HG02759 (cell line): ENCODE data around the gene TTBK1.

Source experiments
- ATAC-seq: cut with Tn5 transposase; IDR thresholded peaks from one replicate; pipeline ENCODE4 v1.9.1; 2021; ENCODE audit warnings: mild to moderate bottlenecking, moderate library complexity; ENCODE audit not compliant: unreplicated experiment

TTBK1 gene

DNA sequence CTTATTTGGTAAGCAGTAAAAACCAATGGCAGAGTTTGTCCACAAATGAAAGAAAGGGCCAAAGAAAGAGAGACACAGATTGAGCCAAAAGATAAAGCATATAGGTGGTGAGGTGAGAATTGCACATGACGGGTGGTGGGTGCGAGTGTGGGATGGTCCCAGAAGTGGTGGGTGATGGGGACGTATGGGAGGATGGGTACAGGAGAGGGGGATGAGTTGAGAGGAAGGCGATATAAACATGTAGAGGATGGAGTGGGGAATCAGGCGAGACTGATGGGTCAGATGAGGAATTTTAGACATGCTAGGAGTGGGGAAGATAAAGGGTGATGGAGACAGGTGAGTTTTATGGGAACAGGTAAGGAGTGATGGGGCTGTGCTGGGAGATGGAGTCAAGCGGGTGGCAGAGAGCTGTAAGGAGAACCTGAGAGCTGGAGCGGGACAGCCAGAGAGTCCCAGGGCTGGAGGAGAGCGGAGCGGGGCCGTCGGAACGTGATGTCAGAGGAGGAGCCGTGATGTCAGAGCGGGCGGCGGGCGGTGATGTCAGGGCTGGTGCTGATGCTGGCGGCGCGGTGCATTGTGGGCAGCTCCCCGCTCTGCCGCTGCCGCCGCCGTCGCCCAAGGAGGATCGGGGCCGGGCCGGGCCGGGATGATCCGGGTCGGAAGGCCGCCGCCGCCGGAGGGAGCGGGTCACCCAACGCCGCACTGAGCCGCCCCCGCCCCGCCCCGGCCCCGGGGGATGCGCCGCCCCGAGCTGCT, at the start of gene TTBK1:
Gene TTBK1 (plus strand): TSS at position 574 of the 756 bp plus-strand sequence. CDS start 3,180 bp downstream, outside the sequence.
- no peak for ATAC-seq

DNA sequence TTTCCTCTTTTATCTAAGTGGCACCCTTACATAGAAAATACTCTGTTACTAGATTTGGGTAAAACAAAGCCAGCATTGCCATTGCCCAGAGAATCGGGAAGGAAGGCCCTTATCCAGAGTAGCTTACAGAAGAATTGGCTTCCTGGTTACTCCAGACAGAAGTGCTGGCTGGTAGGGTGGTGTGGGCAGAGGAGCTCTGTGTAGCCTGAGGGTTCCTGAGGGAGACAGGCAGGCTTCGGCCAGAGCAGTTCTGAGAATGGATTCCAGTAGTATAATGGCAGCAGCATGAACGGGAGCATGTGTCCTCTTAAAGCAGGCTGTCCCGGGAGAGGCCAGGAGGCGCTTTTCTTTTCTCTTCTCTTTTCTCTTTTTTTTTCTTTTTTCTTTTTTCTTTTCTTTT, 49.4 kb upstream of the TTBK1 start:
- ATAC-seq = no peak

DNA sequence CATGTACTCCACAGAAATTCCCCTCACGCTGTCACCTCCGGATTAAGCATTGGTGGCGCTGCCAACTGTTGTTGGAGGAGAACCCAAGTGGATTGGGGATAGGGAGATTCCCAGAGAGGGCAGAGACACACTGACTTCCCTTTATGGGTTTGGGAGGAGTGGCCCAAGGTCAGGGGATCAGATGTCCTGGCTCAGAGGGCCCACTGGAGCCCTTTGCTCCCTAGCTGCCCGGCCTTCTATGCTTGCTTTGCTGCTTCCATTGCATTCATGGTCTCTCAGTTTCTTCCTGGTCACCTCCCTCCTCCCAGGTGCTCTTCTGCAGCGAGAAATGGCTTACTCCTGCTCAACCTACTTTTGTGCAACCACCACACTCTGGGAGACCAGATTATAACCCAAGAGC, 46.9 kb upstream of the TTBK1 start:
- no peak for ATAC-seq

DNA sequence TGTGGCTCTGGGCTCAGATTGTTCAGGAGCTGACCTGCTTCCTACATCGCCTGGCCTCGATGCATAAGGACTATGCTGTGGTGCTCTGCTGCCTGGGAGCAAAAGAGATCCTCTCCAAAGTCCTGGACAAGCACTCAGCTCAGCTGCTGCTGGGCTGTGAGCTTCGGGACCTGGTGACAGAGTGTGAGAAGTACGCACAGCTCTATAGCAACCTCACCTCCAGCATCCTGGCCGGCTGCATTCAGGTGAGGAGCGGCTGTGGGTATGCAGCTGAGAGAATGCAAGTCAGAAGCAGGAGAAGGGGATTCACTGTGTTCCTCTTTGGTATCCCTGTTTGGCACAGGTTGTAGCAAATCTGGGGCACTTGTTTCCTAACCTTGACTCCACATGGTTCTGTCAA, 43.4 kb upstream of the TTBK1 start:
- no peak for ATAC-seq

DNA sequence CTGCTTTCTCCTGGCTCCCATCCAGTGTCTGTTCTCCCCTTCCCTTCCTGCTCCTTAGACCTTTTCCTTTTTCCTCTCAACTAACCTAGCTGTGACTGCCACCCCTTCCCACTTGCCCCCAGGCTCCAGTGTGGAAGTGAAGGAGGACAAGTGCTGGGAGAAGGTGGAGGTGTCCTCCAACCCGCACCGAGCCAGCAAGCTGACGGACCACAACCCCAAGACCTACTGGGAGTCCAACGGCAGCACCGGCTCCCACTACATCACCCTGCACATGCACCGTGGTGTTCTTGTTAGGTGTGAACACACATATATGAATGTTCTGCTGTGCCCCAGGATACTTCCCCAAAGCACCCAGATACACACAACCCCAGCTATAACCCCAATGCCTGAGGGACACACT, 42.7 kb upstream of the TTBK1 start:
- no peak for ATAC-seq

DNA sequence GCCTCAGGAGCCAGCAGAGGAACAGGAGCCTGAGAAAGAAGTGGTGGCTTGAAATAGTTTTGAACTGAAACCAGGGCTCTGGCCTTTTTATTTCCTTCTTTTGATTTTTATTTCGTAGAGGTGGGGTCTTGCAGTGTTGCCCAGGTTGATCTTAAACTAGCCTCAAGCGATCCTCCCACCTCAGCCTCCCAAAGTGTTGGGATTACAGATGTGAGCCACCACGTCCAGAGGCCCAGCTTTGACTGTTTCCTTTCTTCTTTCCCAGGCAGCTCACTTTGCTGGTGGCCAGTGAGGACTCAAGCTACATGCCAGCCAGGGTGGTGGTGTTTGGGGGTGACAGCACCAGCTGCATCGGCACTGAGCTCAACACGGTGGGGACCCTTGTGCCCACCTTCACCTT, 40.8 kb upstream of the TTBK1 start:
- ATAC-seq = no peak

DNA sequence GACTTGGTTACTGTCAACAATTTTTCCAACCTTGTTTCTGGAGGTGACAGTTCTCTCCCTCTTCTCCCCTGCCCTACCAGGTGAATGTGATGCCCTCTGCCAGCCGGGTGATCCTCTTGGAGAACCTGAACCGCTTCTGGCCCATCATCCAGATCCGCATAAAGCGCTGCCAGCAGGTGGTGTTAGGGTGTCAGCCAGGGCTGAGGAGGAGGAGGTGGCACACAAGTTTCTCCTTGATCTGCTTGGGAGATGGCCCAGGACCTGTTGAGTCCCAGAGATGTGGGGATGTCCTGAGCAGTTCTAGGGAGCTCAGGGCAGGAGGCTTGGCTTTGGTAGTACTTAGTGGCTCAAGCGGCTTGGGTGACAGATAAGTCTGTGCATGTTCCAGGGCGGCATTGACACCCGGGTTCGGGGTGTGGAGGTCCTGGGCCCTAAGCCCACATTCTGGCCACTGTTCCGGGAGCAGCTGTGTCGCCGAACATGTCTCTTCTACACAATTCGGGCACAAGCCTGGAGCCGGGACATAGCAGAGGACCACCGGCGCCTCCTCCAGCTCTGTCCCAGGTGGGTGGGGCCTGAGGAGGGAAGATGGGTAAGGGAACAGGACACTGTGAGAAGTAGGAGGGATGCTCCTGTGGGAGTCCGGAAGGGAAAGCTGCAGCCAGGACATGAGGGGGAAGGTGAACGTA, 40.1 kb upstream of the TTBK1 start:
- no peak for ATAC-seq

DNA sequence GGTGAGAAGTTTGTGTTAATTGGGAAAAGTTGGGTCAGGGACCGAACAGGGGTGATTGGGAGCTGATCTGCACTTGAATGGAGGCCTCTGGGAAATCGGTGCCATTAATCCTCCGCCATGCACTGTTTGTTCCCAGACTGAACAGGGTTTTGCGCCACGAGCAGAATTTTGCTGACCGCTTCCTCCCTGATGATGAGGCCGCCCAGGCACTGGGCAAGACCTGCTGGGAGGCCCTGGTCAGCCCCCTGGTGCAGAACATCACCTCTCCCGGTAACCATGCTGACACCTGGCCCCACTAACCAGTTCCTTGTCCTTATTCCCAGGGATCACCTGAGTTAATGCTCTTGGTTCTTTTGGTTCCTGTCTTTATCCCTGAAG, 39.6 kb upstream of the TTBK1 start:
- no peak for ATAC-seq

DNA sequence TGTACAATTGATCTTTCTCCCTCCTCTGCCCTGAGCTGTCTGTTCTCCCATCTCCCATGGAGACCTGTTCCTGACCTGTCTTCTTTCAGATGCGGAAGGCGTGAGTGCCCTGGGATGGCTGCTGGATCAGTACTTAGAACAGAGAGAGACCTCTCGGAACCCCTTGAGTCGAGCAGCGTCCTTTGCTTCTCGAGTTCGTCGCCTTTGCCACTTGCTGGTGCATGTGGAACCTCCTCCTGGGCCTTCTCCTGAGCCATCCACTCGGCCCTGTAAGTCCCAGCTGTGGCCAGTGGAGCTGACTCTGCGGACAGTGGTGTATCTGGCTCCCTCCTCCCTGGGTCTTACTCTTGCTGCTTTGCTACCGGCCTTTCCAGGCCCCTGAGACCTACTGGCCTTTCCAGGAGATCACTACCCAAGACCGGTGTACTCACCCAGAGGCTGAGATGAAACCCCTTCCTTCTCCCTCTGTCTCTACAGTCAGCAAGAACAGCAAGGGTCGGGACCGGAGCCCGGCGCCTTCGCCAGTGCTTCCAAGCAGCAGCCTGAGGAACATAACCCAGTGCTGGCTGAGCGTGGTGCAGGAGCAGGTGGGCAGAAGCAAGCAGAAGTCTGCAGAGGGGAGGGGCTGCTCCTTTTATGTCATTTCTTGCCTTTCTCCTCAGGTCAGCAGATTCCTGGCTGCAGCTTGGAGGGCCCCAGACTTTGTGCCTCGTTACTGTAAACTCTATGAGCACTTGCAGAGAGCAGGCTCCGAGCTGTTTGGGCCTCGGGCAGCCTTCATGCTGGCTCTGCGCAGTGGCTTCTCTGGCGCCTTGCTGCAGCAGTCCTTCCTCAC, 38.8 kb upstream of the TTBK1 start:
- no peak for ATAC-seq

DNA sequence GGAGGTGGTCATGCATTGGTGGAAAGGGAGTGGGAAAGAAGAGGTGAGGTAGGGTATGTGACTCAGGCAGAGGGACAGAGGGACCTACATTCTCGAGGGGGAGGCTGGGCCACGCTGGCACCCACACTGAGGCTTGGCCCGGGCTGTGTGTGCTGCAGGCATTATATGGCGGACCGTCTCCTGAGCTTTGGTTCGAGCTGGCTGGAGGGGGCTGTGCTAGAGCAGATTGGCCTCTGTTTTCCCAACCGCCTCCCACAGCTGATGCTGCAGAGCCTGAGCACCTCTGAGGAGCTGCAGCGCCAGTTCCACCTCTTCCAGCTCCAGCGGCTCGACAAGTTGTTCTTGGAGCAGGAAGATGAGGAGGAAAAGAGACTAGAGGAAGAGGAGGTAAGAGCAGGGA, 37.4 kb upstream of the TTBK1 start:
- ATAC-seq = no peak

DNA sequence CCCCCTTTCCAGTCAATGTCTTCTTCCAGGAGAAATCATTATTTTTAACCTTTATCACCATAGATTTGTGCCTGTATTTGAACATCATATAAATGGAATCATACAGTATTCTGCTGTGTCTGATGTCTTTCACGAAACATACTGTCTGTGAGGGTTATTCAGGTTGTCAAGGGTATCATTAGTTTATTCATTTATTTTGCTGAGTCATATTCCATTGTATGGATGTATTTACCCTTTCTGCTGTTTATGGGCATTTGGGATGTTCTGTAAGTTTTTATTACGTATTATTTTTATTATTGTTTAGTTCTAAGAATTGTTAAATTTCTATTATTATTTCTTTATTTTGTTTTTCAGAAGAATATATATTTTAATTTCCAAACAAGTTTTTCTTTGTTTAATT, 36.0 kb upstream of the TTBK1 start:
- no peak for ATAC-seq

DNA sequence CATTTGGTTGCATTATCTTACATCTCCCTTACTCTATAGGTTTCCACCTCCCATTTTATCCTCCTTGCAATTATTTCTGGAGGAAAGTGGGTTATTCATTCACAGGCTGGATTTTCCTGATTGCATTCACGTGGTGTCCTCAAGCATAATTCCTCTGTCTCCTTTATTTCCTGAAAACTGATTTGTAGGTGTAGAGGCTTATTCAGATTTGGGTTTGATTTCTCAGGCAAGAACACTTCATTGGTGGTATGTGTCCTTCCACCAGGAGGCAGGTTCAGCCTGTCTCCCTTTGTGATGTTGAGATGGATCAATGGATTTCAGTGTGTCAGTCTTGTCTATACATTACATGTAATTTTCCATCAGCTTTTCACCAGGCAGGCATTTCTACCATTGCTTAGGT, 31.3 kb upstream of the TTBK1 start:
- no peak for ATAC-seq

DNA sequence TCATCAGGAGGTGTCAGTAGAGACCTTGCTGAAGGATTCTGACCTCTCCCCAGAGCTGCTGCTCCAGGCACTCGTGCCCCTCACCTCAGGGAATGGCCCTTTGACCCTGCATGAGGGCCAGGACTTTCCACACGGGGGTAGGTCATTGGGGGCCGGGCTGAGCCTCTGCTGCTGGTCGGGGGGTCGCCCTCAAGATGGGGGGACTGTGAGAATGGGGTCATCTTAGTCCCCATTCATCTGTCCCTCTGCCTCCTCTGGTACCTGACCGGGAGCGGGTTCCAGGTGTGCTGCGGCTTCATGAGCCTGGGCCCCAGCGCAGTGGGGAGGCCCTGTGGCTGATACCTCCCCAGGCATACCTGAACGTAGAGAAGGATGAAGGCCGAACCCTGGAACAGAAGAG, 29.9 kb upstream of the TTBK1 start:
- ATAC-seq = no peak

DNA sequence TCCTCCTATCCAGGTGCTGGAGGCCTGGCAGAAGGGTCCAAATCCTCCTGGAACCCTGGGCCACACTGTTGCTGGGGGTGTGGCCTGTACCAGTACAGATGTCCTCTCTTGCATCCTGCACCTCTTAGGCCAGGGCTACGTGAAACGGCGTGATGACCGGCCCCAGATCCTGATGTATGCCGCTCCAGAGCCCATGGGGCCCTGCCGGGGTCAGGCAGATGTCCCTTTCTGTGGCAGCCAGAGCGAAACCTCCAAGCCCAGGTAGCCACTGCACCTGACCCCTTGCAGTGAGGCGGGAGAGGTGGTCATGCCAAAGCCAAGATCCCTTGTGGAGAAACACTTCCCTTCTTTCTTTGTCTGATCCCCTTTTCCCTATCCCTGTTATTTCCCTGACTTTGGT, 28.2 kb upstream of the TTBK1 start:
- no peak for ATAC-seq

DNA sequence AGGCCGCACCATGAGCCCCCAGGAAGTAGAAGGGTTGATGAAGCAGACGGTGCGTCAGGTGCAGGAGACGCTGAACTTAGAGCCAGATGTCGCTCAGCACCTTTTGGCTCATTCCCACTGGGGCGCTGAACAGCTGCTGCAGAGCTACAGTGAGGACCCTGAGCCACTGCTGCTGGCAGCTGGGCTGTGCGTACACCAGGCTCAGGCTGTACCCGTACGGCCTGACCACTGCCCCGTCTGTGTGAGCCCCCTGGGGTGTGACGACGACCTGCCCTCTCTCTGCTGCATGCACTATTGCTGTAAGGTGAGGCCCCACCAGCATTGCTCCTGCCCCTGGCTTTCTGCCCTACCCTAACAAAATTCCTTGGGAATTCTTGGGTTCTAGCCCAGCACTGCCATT, 27.1 kb upstream of the TTBK1 start:
- ATAC-seq = no peak

DNA sequence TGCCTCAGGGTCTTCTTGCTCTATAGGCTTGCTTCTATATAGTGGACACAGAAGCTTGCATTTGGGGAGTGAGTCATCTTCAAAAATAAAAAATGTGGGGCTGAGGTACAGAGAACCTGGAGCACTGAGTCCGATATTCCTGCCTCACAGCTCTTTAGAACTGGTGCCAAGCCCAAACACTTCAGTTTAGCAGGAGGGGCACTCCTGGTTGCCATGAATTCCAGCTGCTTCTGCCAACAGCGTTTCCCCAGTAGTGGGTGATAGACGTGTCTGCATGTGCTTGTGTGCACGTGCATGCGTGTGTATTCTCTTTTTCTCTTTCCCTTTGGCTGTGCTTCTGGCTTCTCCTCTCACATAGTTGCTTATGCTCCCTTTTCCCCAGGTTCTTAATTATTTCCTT, 25.9 kb upstream of the TTBK1 start:
- ATAC-seq = no peak

DNA sequence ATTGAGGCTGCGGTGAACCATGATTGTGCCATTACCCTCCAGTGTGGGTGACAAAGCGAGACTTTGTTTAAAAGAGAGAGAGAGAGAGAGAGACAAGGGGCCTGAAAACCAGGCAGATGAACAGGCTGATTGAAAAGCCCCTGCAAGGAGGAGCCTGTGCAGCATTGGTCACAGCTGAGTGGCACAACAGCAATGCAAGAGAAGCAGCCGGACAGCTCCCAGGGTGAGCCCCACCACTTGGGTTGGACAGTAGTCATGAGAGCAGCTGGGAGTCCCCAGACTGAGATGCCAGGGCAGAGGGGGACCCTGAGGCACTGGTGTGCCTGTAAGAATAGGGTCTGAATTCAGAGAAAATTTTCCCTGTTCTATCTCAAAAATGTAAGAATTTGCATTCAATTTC, 24.2 kb upstream of the TTBK1 start:
- no peak for ATAC-seq

DNA sequence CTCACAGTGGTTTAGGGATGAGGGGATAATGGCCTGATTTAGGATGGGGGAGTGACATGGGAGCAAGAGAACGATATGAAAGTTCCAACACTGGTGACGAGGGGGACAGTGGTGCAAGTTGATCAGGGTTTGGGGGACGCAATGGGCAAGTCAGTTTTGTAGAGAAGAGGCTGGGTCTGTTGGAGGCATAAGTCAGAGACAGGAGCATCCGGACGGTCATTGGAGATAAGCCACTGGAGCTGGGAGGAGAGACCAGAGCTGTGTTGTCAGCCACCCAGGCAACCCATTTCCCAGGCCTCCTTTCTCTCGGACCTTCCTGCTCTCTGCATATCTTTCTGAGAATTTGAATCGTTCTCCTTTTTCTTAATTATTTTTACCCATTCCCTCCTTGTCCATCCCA, 23.5 kb upstream of the TTBK1 start:
- ATAC-seq = no peak

DNA sequence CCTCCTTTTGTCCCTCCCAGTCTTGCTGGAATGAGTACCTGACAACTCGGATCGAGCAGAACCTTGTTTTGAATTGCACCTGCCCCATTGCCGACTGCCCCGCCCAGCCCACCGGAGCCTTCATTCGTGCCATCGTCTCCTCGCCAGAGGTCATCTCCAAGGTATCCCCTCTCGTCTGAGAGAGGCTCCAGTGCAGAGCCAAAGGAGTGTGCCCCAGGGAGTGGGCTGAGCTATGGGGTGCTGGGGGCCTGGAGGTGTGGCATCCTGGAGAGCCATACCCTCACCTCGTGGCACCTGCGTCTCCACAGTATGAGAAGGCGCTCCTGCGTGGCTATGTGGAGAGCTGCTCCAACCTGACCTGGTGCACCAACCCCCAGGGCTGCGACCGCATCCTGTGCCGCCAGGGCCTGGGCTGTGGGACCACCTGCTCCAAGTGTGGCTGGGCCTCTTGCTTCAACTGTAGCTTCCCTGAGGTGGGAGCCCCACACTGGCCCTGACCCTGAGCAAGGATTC, 22.8 kb upstream of the TTBK1 start:
- no peak for ATAC-seq

DNA sequence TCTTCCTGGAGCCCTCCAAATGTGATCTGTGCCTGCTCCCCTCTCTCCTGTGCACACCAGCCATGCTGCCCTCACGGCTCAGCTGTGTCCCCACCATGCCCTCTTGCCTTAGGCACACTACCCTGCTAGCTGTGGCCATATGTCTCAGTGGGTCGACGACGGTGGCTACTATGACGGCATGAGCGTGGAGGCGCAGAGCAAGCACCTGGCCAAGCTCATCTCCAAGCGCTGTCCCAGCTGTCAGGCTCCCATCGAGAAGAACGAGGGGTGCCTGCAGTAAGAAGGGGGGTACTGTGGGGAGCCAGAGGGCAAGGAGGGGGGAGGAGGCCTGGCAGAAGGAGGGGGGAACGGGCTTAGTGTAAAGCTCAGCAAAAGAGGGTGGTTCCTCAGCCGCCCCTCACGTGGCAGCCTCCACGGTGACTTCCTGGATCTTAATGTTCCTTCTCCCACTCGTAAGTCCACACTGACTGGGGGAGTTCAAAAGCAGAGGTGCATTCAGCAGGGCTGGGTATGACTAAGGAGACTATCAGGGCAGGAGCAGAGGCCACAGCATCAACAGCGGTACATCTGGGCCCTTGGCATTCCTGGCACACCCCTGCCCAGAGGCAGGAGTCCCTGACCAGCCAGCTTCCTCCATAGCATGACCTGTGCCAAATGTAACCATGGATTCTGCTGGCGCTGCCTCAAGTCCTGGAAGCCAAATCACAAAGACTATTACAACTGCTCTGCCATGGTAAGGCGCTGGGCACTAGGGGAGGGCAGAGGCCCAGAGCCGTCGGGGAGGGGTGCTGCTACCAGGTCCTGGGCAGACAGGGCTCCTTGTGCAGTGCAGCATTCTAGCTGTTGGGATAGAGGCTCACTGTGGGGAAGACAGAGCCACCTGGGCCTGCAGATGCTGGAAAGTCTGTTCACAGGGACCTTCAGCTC, 22.0 kb upstream of the TTBK1 start:
- no peak for ATAC-seq
